AML-193 (cell line): ENCODE data around the gene SDC3.

ENCODE experiments used
- DNase-seq, 2 experiments: peaks; one replicate each; lab custom pipeline; 2025; lab: John Stamatoyannopoulos, UW

SDC3 gene

GRCh38 chr1:30847358-30847972 is 61.1 kb downstream of the SDC3 start:
- DNase-seq, result no peak

DNA sequence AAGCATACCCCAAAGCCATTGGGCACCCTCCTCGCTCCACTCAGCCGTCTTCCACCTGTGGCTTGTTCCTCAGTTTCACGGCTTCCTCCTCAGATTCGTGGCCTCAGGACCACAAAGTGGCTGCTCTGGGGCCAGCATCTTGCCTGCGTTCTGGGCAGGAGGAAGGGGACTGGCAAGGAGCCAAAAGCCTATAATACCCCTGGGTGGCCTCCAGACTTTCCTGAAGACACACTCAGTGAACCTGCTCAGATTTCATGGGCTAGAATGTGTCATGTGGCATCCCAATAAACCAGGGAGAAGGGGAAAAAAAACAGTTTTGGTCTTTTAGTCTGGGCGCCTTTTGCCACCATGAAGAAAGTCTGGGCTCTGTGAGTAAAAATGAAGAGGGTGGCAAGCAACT is 62.0 kb downstream of the SDC3 start:
- no peak for DNase-seq

GRCh38 chr1:30845904-30846290 is 62.7 kb downstream of the SDC3 start:
- no peak for DNase-seq

- DNase-seq, result no peak
Observed at GRCh38 chr1:30845237-30845903, 63.2 kb downstream of the SDC3 start.

GRCh38 chr1:30844631-30845030 is 63.9 kb downstream of the SDC3 start:
- no peak for DNase-seq

- DNase-seq, result no peak
Observed at GRCh38 chr1:30842697-30843354, 65.7 kb downstream of the SDC3 start.

DNA sequence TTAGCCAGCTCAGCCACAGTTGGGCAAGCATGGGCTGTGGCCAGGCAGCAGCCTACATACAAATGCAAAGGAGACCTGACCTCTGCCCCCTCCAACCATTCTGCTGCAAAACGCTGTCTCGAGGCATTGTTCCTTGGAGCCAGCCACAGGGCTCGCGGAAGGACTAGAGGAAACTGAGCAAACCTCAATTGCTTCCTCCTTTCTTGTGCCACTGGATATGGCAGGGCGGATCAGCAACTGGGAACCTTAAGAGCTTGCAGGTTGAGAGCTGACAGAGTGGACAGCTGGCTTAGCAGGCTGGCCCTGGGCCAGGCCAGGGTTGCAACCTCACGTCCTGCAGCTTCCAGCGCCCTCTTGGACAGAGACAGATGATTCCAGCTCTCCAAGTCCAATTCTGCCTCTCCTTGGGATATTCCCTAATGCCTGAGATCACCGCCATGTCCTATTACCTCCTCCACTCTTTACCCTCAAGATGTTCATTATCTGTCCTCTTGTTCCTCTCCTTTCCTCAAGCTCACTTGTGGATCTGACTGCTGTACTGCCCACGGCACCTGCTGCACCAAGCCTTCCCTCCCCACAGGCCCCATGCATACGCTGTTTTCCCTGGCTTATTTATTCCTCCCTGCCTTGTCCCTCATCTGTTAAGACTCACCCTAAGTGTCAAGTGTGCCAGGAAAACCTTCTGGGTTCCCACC is 67.5 kb downstream of the SDC3 start:
- DNase-seq, result peak; percentile 97

DNA sequence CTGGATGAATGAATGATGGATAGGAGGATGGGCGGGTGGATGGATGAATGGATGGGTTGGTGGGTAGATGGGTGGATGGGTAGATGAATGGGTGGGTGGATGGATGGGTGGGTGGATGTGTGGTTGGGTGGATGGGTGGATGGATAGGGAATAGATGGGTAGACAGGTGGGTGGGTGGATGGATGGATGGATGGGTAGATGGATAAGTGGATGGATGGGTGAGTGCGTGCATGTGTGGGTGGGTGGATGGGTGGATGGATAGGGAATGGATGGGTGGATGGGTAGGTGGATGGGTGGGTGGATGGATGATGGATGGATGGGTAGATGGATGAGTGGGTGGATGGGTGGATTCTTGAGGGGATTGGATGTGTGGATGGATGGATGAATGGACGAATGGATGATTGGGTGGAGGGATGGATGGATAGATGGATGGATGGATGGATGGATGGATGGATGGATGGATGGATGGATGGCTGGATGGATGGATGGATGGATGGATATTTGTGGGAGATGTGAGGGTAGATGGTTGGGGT is 68.7 kb downstream of the SDC3 start:
- DNase-seq, result no peak

GRCh38 chr1:30838996-30839395 is 69.6 kb downstream of the SDC3 start:
- no peak for DNase-seq

DNA sequence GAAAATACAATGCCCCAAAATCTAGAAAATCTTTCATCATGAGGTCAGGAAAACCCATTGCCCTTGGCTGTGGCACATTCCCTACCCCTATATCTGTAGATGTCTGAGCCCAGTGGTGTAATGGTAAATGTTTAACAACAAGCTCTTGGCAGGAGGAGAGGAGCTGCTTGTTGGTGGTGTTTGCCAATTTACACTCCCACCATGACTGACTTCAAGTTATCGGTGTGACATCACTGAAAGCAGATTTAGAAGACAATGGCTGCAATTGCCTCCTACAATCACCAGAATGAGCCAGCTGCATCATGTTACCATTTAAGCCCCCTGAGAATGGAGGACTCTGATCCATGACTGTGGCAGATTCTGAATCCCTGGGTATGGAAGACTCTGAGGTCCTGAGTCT is 70.9 kb downstream of the SDC3 start:
- DNase-seq, result no peak

DNA sequence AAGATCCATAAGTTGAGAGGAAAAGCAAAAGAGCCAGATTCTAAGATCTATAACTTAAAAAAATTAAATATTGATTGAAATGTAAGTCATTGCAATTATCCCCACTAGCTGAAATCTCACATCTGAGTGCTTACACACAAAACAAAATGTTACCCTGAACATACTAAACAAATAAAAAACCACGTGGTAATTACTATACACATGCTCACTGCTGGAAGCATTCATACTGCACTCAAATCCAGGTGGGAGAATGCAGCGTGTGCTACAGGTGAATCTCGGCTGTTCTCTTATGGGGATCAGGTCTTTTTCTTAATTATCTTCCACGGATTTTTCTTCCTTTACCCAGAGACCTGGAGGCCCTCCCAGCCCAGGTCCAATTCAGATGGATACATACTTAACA is 74.3 kb downstream of the SDC3 start:
- DNase-seq, result no peak

GRCh38 chr1:30830537-30830936 is 78.0 kb downstream of the SDC3 start:
- no peak for DNase-seq

GRCh38 chr1:30829889-30830288 is 78.7 kb downstream of the SDC3 start:
- no peak for DNase-seq

DNA sequence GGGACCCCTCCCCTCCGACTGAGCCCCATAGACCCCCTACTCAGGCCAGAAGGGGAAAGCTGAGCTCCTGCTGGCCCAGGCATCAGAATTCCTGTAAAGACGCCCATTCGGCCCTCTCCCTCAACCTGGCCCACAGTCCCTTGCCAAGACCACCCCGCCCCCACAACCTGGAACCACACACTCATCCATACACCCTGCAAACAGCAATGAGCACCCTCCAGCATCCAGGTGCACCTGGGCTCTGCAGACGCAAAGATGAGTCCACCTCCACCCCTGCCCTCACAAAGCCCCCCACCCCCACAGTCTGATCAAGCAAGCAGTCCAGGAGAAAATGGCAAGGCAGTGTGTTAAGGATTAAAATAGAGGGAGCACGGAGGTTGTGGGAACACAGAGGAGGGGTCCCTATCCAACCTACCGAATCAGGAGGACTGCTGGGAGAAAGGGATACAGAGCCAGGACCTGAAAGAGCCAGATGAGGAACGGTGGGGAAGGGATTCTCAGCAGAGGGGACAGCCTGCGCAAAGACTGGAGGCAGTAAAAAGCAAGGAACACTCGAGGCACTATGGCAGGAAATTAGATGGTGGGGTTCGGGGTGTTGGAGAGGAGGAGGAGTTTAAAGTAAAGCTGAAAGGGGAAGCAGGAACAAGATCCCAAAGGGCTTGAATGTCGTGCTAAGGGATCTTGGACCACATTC is 83.7 kb downstream of the SDC3 start:
- DNase-seq, result no peak

DNA sequence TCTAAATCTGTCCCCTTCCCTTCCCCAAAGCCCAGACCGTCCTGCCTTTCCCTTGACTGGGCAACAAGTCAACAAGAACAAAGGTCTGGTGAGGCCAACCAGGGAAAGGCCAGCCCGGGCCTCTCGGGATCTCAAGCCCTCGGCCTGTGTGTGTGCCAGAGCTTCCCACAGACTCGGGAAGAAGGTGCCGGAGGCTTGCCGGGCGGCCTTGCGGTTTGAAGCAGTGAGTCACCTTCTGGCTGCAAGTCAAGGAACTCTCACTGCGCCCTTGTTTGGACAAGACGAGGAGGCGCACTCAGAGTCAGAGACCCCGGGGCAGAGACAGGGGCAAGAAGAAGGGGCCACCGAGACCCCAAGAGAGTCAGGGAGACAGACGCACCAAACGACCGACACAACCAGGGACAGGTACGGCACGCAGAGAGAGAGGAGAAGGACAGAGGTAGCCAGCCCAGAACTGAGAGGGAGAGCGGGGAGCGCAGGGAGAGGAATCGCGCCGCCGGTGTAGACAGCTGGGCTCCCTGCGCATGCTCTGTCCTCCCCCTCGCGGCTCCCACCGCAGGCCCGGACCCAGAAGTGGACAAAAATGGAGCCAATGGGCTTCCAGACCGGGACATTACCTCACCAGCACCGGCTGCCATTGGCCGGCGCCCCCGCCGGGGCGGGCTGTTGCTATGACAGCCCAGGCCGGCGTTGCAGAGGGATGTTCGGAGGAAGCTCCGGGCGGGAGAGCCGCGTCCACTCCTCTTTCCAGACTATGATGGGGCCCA is 84.4 kb downstream of the SDC3 start:
- DNase-seq, result peak; percentile 66 to 69

GRCh38 chr1:30823627-30823968 is 85.0 kb downstream of the SDC3 start:
- no peak for DNase-seq

DNA sequence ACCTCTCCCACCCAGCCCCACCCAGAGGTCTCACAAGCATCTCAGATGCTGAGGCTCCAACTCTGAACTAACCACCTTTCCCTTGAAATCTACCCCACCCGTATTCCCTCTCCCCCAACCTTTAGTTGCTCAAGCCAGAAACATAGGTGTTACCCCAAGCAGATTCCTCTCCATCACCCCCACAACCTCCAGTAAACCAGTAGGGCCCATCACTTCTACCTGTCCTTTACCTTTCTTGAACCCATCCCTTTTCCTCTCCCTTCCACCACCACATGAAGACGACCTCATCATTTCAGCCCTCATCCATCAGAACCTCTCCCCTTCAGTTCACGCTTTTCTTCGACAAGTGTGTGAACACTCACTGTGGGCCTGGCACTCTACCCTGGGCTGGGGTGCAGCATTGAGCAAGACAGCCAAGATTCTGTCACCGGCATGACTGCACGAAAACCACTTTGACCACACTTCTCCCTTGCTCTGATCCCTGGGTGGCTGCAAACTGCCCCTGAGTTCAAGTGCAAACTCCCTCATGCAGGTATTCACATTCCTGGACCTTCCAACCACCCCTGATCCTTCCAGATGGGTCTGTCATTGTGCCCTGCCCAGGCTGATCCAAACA is 85.5 kb downstream of the SDC3 start:
- peak; percentile 71 to 82 for DNase-seq

GRCh38 chr1:30822006-30822405 is 86.6 kb downstream of the SDC3 start:
- no peak for DNase-seq

GRCh38 chr1:30820299-30820698 is 88.3 kb downstream of the SDC3 start:
- DNase-seq, result no peak
